Effector memory CD8-positive, alpha-beta T cell (primary cell): ENCODE results near the gene DUSP6.
"Not testable (repeated sequence)": the region's sequence is repeated elsewhere in the genome, so short reads cannot be mapped to it uniquely, and the experiment has no call there.

ENCODE experiments used
- ATAC-seq: fragments of 150-1000 bp; cut with Tn5 transposase; replicated peaks from 2 replicates; pipeline ENCODE4 v1.10.0; 2021; ENCODE audit warnings: mild to moderate bottlenecking, moderate library complexity
- DNase-seq, 3 experiments: peaks; one replicate each; pipeline ENCODE4 v3.0.0; 2021
- H3K27ac Mint-ChIP-seq, 2 donors: one replicate each; pipeline ENCODE4 v1.8.0; 2022; ENCODE audit warnings: mild to moderate bottlenecking in 2 of 2, mixed read lengths in 2 of 2, moderate library complexity in 2 of 2
- H3K27me3 Mint-ChIP-seq, 2 donors: one replicate each; pipeline ENCODE4 v1.8.0; 2022; ENCODE audit warnings: mixed read lengths in 2 of 2
- H3K36me3 Mint-ChIP-seq: one replicate; pipeline ENCODE4 v1.8.0; 2022; ENCODE audit warnings: mild to moderate bottlenecking, moderate library complexity, mixed read lengths; ENCODE audit not compliant: insufficient read depth
- H3K4me1 Mint-ChIP-seq, 2 donors: one replicate each; pipeline ENCODE4 v1.8.0; 2022; ENCODE audit warnings: low read depth in 2 of 2, mixed read lengths in 2 of 2
- H3K4me3 Mint-ChIP-seq, 2 donors: one replicate each; pipeline ENCODE4 v1.8.0; 2022; ENCODE audit warnings: mild to moderate bottlenecking in 2 of 2, mixed read lengths in 2 of 2, moderate library complexity in 2 of 2
- H3K9me3 Mint-ChIP-seq, 2 donors: one replicate each; pipeline ENCODE4 v1.8.0; 2022; ENCODE audit warnings: mixed read lengths in 2 of 2

Gene DUSP6

GRCh38 chr12:89344043-89344861 lies 8.0 kb downstream of the DUSP6 start:
- Mint-ChIP-seq H3K36me3 (no peaks in the 10 kb centered on the region), H3K4me1 (peaks cover 24 to 40% of the 10 kb centered on the region in 2 donors), H3K27me3 (no peaks in the 10 kb centered on the region), H3K9me3 (no peaks in the 10 kb centered on the region), H3K4me3 (peak overlapping the region in 1 of 2 donors; percentile 33), H3K27ac (no peak overlapping the region)
- ATAC-seq, result no peak
- no peak for DNase-seq

GRCh38 chr12:89343127-89343526 lies 9.2 kb downstream of the DUSP6 start:
- no peaks in the 10 kb centered on the region for H3K36me3 Mint-ChIP-seq
- no peak overlapping the region for H3K27ac Mint-ChIP-seq
- H3K4me1 Mint-ChIP-seq, result peaks cover 22 to 34% of the 10 kb centered on the region in 2 donors
- no peaks in the 10 kb centered on the region for H3K9me3 Mint-ChIP-seq
- no peak overlapping the region for H3K4me3 Mint-ChIP-seq
- H3K27me3 Mint-ChIP-seq, result no peaks in the 10 kb centered on the region
- DNase-seq (no peak), ATAC-seq (no peak)

DNA sequence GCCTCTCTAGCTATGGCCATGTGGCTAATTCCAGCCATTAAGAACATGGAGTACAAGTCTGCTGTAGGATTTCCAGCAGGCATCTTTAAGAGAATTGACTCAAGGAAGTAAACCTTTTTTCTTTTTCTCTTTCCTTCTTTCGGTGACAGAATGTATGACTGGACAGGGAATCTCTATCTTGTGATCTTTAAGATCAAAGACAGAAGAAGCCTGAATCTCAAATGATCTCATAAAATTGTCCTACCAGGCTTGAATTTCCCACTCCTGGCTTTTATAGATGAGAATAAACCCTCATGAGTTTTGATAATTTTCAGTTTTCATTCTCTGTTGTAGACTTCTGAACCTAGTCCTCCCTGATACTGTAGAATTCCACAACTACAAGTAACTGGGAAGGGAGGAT lies 11.4 kb downstream of the DUSP6 start:
- no peaks in the 10 kb centered on the region for H3K27me3 Mint-ChIP-seq
- no peak overlapping the region for H3K4me3 Mint-ChIP-seq
- no peak overlapping the region for H3K27ac Mint-ChIP-seq
- ATAC-seq, result no peak
- peaks cover 8 to 15% of the 10 kb centered on the region in 2 donors for H3K4me1 Mint-ChIP-seq
- H3K36me3 Mint-ChIP-seq, result no peaks in the 10 kb centered on the region
- no peak for DNase-seq
- H3K9me3 Mint-ChIP-seq, result no peaks in the 10 kb centered on the region

GRCh38 chr12:89339526-89339925 lies 12.8 kb downstream of the DUSP6 start:
- Mint-ChIP-seq H3K27ac (no peak overlapping the region), H3K4me1 (peaks cover under 1 to 2% of the 10 kb centered on the region in 2 donors), H3K36me3 (no peaks in the 10 kb centered on the region), H3K9me3 (no peaks in the 10 kb centered on the region), H3K4me3 (no peak overlapping the region), H3K27me3 (no peaks in the 10 kb centered on the region)
- no peak for DNase-seq
- ATAC-seq, result no peak

DNA sequence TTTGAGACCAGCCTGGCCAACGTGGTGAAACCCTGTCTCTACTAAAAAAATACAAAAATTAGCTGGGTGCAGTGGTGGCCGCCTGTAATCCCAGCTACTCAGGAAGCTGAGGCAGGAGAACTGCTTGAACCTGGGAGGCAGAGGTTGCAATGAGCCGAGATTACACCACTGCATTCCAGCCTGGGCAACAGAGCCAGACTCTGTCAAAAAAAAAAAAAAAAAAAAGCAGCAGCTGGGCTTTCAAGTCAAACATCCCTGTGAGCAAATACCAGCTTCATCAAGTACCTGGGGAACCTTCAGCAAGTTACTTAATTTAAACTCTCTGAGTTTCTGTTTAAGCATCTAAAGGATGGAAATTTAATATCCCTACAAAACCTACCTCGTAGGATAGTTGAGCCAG lies 15.2 kb downstream of the DUSP6 start:
- H3K36me3 Mint-ChIP-seq, ATAC-seq, H3K4me3 Mint-ChIP-seq, H3K27me3 Mint-ChIP-seq, H3K9me3 Mint-ChIP-seq, DNase-seq, H3K27ac Mint-ChIP-seq: not testable (repeated sequence)
- H3K4me1 Mint-ChIP-seq, result peaks cover 9 to 13% of the 10 kb centered on the region in 2 donors

GRCh38 chr12:89335452-89336244 lies 16.7 kb downstream of the DUSP6 start:
- Mint-ChIP-seq H3K9me3 (peaks cover 2 to 5% of the 10 kb centered on the region in 2 donors), H3K36me3 (no peaks in the 10 kb centered on the region), H3K27ac (no peak overlapping the region), H3K27me3 (peaks cover 0 to 6% of the 10 kb centered on the region in 2 donors), H3K4me3 (no peak overlapping the region), H3K4me1 (peaks cover 9 to 13% of the 10 kb centered on the region in 2 donors)
- ATAC-seq (no peak), DNase-seq (no peak)

- Mint-ChIP-seq H3K9me3 (peaks cover 2 to 8% of the 10 kb centered on the region in 2 donors), H3K27ac (peak overlapping the region in 1 of 2 donors; percentile 54), H3K27me3 (peaks cover 0 to 6% of the 10 kb centered on the region in 2 donors), H3K4me1 (peaks cover 9 to 13% of the 10 kb centered on the region in 2 donors), H3K36me3 (no peaks in the 10 kb centered on the region), H3K4me3 (no peak overlapping the region)
- no peak for DNase-seq
- no peak for ATAC-seq
These were observed 17.6 kb downstream of the DUSP6 start for GRCh38 chr12:89334548-89335169.

DNA sequence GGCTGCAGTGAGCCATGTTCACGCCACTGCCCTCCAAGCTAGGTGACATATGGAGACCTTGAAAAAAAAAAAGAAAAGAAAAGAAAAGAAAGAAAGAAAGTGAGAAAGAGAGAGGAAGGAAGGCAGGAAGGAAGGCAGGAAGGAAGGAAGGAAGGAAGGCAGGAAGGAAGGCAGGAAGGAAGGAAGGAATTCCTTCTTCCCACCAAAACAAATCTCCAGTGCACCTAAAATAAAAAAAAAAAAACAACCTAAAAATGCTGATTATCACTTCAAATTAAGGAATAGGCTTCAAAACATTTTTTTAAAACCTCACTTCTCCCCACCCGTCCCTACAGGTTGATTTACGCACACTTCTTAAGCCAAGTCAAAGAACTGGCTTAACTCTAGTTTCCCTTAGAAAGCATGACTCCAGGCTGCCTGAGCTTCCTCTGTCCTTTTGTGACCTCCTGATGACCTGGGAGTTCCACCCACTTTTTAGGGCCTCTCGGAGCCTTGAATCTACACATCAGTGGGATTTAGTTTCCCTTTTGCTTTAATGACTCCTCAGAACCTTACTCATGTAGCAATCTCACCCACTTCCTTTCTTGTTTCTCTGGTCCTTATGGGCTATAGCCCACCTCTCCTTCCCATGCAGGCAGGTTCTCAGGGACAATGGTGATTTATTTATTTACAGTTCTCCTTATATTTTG lies 18.6 kb downstream of the DUSP6 start:
- Mint-ChIP-seq H3K4me1 (peaks cover 9 to 13% of the 10 kb centered on the region in 2 donors), H3K9me3 (peaks cover 2 to 8% of the 10 kb centered on the region in 2 donors), H3K36me3 (no peaks in the 10 kb centered on the region), H3K4me3 (peak overlapping the region; percentile 48 to 53), H3K27me3 (peaks cover 3 to 7% of the 10 kb centered on the region in 2 donors), H3K27ac (peak overlapping the region in 1 of 2 donors; percentile 65)
- DNase-seq, result no peak
- ATAC-seq, result peak; percentile 54

DNA sequence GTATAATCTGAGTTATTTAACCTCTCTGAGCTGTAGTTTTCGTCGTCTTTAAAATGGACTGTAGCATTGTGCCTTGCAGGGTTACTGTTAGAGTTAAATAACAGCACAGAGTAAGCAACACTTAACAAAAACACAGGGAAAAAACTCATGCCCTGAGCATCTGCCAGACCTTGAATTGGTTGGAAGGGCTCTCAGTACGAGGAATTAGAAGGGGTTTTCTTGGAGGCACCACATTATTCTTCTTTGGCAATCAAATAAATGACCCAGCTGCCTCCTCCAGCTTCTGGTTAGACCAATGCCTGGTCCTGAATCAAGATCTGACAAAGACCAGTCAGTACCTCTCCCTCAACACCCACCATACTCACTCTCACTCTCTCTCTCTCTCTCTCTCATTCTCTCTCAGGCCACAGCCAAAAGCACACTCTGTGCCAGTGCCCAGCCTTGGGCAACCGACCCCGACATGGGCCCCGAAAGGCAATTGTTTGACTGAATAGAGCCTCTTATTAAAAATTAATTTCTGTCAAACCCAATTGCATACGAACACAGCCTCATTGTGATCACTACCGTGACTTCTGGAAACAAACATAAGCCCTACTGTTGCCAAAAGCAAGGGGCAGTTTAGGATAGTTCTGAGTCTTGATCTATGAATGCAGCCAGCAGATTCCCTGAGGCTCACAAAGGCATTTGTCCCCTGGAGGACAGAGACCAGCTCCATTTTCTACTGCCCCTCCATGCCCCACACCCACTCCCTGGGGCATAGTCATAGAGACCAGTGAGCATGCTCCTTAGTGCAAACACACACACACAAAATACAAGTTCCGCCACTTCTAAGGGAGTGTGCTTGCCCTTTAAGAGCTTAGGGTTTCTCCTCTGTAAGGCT lies 23.9 kb downstream of the DUSP6 start:
- no peak overlapping the region for H3K27ac Mint-ChIP-seq
- ATAC-seq (no peak), DNase-seq (no peak)
- H3K4me1 Mint-ChIP-seq, result peaks cover 5 to 9% of the 10 kb centered on the region in 2 donors
- H3K9me3 Mint-ChIP-seq, result peaks cover 2 to 8% of the 10 kb centered on the region in 2 donors
- H3K4me3 Mint-ChIP-seq, result no peak overlapping the region
- no peaks in the 10 kb centered on the region for H3K36me3 Mint-ChIP-seq
- H3K27me3 Mint-ChIP-seq, result peaks cover 10 to 13% of the 10 kb centered on the region in 2 donors

- Mint-ChIP-seq H3K9me3 (peaks cover 2 to 8% of the 10 kb centered on the region in 2 donors), H3K36me3 (no peaks in the 10 kb centered on the region), H3K27me3 (peaks cover 10 to 13% of the 10 kb centered on the region in 2 donors), H3K4me3 (no peak overlapping the region), H3K27ac (no peak overlapping the region), H3K4me1 (peaks cover 2 to 7% of the 10 kb centered on the region in 2 donors)
- ATAC-seq, result no peak
- DNase-seq, result no peak
These were observed 24.7 kb downstream of the DUSP6 start for GRCh38 chr12:89327486-89328094.

DNA sequence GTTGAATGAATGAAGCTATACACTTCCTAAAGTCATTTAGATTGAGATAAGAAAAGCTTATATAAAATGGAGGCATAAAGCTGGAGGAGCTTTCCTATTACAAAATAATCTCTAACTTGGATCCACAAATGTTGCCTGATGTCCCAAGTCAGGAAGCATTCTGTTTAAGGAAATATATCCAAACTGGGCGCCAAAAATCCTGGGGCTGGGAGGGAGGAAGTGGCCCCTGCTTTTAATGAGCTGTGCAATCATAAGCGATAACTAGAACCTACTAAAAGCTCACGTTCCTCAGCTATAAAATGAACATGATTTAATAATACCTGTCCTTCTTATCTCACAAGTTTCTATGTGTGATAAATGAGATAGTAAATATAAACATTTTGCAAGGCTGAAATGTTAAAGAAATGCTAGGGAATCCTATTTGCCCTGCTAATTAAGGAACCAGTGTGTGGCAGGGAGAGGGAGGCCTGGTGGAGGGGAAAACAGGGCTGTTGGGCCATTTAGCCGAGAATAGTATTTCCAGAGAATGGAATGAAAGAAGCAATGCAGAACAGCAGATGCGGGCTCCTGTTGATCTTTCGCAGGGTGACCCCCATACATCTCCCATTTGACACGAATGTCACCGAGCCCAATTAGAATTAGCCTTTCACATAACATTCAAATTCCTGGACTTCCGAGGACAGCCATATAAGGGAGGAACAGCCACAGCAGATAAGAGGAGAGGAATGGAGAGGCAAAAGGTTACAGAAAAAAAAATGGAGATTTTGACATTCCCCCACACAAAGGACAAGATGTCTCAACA lies 25.9 kb downstream of the DUSP6 start:
- no peaks in the 10 kb centered on the region for H3K36me3 Mint-ChIP-seq
- H3K4me1 Mint-ChIP-seq, result peaks cover 2 to 7% of the 10 kb centered on the region in 2 donors
- no peak overlapping the region for H3K27ac Mint-ChIP-seq

More for the DNA sequence above, 25.9 kb downstream of the DUSP6 start:
- Mint-ChIP-seq H3K4me3 (no peak overlapping the region), H3K27me3 (peaks cover 10 to 13% of the 10 kb centered on the region in 2 donors), H3K9me3 (peaks cover 2 to 8% of the 10 kb centered on the region in 2 donors)
- ATAC-seq (no peak), DNase-seq (no peak)
